IPS DF 19.7 (cell line): ENCODE data around the gene SEC14L2.
A peak's percentile ranks its signal among the peaks of the same experiment; 100 is the strongest.

Experiments
- DNase-seq: peaks from one replicate; pipeline ENCODE4 v3.0.0-alpha.2; 2013; ENCODE audit warnings: low read depth, low spot score

Gene SEC14L2

DNA sequence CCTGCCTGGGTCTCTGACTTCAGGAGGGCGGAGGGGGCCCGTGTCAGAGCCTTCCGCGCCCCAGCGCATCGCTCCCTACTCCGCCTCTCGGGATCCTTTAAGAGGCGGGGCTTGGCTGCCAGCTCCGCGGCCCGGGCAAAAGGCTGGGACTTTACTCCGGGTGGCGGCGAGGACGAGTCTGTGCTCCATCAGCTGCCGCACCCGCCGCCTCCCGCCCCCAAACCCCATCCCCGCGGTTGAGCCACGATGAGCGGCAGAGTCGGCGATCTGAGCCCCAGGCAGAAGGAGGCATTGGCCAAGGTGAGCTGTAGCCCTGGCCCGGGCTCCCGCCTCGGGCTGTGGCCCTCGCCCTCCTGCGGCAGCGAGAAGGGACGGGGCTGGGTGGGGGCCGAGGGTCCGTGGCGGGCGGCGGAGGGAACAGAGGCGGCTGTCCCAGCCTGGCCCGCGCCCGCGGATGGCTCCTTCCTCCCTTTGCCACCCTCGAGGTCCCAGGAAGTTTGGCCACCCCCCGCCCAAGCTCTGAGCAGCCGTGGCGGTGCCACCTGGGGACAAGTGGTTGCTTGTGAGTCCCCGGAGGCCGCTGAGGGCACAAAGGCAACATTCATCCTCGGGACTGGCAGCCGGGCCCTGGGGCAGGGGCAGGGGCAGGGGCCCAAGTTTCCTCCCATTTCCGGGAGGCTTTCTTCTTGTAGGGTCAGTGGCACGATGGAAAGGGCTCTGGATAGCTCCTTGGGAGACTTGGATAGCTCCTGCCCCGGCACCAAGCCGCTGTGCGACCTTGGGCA is at the start of gene SEC14L2:
SEC14L2 (plus strand) TSS at position 148 of the 785 bp plus-strand sequence; CDS start at position 247, 99 bp downstream.
- no peak for DNase-seq

DNA sequence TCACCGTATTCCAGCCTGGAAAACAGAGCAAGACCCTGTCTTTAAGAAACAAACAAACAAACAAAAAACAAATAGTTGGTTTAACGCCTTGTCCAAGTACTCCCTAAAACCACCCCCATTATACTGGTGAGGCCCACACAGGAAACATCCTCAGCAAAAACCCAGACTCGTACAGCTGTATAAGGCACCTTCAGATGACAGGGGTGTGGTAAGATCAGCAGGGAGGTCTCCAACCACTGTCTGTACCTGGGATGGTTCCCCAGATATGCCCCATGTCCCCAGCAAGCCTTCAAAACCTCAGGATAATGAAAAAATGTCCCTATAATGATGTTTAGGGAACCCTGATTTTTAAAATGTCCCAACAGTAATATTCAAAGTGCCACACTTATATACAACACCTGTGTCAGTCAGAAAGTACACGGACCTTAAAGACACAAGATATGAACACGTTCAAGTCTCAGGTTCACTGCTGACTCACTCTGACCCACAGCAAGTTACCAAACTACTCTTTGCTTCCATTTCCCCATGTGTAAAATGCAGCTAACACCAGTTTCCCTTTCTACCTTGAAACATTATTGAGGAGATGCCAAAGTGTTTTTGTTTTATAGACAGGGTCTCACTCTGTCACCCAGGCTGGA is 49.4 kb upstream of the SEC14L2 start:
- no peak for DNase-seq

DNA sequence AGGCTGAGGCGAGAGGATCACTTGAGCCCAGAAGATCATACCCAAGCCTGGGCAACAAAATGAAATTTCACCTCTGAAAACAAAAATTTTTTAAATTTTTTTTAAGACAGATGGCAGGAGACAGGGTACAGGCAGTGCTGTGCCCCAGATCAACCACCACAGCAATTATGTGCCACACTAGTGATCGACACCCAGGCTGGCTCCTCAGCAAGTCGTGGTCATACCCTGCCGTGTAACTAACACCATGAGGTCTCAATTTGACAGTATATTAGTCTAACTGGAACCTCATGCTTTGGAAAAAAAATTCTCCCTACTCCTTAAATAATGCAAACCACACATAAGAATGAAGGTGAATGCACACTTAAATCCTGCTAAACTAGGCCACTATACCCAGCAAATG is 48.4 kb upstream of the SEC14L2 start:
- no peak for DNase-seq

DNA sequence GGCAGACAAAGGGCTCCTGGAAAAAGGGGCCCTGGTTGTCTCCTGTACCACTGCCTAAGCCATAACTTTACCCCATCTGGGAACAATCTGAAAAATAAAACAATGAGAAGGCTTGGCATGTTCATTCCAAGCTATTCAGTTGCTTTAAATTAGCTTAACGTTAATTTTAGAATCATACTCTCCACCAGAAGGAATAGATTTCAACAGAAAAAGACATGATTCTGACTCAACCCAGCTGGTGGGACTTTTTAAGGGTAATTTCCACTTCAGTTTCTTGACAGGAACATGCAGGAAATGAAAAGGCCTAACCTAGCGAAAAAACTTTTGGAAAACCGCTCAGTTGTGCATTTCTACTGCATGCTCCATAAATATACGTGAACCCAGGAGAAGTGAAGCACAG is 48.0 kb upstream of the SEC14L2 start:
- no peak for DNase-seq

DNA sequence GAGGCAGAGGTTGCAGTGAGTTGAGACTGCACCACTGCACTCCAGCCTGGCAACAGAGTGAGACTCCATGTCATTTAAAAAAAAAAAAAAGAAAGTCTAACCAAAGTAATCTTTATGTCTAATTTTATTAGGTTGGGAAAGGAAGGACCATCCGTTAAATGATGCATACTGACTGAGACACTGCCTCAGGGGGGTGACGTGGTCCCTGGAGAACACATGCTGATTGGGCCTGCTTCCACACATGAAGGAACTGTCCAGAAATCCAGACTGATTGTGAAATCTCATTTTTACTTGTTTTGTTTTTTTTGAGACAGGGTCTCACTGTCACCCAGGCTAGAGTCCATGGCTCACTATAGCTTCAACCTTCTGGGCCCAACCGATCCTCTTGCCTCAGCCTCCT is 45.6 kb upstream of the SEC14L2 start:
- no peak for DNase-seq

DNA sequence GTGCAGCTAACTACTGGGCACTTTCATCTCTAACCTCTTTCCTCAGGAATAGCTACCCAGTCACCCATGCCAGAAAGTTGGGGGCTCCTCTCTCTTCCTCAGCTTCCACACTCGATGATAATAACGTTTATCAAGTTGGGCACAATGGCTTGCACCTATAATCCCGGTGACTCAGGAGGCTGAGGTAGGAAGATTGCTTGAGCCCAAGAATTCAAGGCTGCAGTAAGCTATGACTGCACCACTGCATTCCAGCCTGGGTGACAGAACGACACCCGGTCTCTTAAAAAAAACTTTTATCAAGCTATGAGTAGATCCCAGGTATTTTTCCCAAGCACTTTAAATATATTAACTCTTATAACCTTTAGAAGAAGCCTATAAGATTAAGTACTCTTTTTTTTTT is 42.2 kb upstream of the SEC14L2 start:
- DNase-seq: no peak

DNA sequence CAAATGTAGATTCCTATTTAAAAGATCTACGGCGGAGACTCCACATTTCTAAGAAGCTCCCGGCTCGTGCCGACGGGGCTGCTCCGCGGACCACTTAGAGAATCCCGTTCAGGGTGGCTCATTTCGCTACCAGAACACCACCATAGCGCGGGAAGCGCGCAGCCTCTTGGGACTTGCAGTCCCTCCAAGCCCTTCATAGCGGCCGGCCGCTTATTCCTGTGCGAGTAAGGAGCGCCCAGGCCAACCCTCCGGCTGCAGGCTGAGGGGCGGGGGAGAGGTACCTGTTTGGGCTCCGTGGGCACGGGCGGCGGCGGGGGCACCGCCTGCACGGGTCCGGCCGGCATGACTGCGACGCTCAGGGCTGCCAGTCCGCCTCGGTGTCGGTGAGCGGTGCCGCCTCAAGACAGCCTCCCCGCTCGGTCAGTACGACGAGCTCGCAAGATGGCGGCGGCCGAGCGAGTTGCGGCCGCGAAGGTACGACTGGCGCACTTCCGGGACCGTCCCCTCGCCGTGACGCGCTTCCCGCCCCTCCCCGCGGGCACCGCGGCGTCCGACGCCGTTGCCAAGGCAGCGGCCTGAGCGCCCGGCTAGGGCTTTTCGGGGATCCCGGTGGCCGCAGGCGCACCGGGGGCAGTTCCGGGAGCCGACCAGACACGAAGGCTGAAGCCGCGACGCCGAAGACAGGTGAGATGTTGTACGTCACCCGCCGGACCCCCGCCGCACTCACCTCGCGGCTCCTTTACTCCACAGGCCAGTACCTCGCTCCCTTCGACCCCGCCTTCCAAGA is 40.2 kb upstream of the SEC14L2 start, which contains the start of the genes CCDC157 and SF3A1:
CCDC157 (plus strand) TSS at position 559 of the 787 bp plus-strand sequence. CDS start 8,994 bp downstream, outside the sequence.
SF3A1 (minus strand) TSS at position 446 of the 787 bp plus-strand sequence; CDS start at position 344, 102 bp downstream.
- DNase-seq: peak; percentile 65

DNA sequence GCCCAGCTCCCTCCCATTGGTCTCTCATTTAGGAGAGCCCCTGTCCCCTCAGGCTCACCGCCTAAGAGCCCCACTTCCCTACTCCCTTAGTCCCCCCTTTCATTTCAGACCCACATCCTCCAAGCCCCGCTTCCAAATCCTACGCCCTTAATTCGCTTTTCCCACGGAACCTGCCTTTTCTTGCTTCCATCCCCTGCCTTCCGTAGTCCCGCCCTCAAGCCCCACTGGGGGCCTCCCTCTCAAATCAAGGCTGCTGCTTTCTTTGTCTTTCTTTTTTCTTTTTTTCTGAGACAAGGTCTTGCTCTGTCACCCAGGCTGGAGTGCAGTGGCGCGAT is 39.6 kb upstream of the SEC14L2 start:
- no peak for DNase-seq

DNA sequence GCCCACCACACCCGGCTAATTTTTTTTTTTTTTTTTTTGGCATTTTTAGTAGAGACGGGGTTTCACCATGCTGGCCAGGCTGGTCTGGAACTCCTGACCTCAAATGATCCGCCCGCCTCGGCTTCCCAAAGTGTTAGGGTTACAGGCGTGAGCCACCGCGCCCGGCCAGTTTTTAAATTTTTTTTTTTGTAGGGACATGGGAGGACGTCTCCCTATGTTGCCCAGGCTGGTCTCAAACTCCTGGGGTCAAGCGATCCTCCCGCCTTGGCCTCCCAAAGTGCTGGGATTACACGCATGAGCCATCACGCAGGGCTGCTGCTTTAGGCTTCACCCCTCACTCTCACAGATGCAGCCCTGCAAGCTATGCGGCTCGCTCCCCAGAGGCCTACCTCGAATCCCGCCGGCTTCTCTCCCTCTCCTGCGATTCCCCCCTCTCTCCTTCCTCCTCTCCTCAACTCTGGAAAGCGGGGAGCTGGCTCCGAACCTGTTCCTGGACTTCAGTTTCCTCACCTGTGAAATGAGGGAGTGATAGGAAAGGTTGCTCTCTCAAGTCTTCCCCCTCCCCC is 39.1 kb upstream of the SEC14L2 start:
- no peak for DNase-seq

DNA sequence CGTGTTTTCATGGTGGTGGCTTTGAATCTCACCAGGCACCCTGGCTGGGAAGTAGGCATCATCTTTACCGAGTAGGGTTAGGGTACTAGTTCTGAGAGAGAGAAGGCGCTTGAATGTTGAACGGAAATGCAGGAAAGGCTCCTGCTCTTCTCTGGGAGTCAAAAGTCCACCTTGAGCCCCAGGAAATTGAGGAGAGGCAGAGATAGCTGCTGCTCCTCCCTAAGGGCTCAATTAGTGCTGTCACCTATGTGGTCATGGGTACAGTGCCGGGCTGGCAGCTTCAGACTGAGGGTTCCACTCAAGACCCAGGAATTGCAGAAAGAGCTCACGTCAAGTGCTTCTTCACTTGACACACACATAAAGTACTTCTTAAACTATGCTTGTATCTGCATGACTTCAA is 38.3 kb upstream of the SEC14L2 start:
- DNase-seq: no peak

DNA sequence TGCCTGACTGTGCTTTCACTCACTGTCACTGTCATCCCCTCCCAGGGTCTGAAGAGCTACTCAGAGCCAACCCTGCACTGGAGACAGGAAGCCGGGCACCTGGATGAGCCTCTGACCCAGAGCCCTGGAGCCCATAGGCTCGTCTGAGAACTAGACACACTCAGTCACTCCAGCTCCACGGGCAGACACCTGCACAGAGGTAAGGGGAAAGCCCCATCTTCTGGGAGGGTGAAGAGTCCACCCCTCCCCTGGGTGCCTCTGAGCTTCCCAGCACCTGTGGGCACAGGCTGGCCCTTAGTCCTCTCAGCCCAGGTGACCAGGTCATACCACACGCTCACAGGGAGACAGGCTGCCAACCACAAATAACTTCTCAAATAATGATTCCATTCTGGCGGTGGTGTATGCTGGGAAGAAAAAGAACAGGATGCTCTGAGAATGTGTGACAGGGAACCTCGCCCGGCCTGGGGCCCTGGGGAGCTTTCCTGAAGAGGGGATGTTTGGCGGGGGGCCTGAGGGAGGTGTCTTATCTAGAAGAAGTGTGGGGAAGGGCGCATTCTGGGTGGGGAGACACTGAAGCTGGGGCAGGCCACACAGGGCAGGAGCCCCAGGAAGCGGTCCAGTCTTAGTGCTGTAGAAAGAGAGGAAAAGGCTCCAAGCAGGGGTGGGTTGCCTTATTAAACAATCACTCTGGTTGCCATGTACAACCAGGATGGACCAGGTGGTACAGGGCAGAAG is 34.7 kb upstream of the SEC14L2 start:
- no peak for DNase-seq

DNA sequence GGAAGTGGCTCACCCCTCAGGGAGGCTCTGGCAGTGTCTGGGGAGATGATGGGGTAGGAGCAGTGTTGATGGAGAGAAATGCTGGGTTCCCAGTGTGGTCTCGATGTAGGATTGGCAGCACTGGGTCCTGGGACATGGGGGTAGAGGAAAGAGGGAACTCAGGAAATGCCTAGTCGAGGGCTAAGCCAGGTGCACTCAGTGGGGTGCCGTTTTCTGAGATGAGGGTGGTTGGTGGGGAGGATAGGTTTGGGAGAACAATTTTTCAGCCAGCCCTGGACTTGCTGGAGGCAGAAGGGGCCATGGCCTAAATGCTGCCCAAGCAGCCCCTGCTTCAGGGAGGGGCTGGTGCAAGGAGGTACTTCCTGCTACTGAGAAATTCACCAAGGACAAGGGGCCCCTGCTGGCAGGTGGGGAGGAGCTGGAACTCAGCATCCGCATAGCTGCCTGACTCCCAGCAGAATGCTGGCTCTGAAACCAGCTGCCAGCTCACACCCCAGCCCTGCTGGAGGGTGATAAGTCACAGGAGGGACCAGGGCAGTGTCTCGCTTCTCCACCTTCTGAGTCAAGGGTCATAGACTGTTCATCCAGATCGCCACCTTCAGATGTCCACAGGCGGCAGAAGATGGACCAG is 34.1 kb upstream of the SEC14L2 start:
- peak; percentile 60 for DNase-seq

DNA sequence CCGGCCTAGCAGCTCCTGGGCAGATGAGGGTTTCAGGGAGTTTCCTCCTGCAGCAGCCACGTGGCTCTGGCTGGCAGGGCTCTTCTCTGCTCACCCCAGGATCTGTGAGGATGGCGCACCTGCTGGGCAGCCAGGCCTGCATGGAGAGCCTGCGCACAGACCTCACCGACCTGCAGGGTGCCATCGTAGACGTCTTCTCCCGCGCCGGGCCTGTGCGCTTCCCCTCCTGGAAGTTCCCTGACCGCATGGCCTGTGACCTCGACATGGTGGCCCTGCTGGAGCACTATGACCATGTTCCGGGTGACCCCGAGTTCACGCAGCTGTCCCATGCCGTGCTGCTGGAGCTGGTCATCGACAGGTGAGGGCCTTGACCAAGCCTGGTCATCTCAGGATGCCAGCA is 30.9 kb upstream of the SEC14L2 start:
- DNase-seq: no peak

DNA sequence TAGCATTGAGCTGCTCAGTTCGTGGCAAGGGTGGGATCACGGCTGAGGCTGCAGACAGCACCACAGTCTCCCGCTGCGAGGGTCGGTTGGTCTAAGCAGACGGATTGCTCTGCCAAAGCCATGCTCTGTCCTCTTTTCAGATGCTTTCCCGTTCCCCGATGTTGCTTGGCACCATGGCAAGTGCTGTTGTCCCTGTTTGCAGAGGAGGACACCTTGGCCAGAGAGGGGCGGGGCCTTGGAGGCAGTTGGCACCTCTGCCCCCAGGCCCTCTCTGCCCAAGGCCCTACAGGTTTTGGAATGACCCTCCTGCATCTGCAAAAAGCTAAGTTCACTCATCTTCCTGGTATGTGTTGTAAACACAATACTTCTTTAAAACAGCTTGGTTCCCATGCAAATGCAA is 28.4 kb upstream of the SEC14L2 start:
- no peak for DNase-seq

DNA sequence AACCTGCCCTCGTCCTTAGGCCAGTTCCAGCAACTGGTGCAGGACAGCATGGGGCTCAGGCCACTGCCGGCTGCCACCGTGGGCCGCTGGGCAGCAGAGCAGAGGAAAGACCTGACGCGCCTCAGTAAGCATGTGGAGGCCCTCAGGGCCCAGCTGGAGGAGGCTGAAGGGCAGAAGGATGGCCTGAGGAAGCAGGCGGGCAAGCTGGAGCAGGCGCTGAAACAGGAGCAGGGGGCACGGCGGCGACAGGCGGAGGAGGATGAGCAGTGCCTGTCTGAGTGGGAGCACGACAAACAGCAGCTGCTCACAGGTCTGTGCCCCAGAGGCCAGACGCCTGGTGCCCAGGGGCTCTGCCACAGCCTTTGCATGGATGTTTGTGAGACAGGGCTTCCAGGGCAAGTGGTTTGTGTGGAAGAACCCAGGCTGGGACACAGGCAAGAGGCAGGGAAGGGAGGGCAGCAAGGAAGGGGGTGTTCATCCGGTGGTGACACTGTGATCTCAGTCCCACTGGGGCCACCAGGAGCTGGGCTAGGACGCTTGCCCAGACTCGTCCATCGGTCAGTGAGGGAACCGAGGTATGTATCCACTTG is 26.1 kb upstream of the SEC14L2 start:
- no peak for DNase-seq

DNA sequence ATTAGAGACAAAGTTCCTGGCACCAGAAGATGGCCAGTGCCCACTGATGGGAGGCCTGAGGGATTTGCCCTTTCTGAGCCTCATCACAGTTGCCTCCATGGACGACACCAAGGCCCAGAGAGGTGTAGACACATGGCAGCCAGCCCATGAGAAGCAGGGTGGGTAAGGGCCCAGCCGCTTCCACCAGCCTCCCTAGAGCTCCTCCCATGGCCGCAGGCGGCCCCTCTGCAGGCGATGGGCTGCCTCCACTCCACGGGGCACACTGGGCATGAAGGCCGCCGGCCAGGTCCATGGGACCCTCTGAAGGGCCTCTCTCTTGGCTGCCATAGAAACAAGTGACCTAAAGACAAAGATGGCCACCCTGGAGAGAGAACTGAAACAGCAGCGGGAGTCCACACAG is 25.5 kb upstream of the SEC14L2 start:
- DNase-seq: no peak

DNA sequence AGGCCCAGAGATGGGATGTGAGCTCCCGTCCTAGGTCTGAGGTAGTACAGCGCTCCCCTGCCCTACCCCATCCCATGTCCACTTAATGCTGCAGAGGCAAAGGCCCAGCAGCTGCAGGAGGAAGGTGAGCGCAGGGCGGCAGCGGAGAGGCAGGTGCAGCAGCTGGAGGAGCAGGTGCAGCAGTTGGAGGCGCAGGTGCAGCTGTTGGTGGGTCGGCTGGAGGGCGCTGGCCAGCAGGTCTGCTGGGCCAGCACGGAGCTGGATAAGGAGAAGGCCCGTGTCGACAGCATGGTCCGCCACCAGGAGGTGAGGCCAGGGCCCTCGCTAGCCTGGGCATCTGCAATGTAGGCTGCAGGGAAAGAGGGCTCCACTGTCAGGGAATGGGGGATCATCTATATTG is 24.8 kb upstream of the SEC14L2 start:
- no peak for DNase-seq

DNA sequence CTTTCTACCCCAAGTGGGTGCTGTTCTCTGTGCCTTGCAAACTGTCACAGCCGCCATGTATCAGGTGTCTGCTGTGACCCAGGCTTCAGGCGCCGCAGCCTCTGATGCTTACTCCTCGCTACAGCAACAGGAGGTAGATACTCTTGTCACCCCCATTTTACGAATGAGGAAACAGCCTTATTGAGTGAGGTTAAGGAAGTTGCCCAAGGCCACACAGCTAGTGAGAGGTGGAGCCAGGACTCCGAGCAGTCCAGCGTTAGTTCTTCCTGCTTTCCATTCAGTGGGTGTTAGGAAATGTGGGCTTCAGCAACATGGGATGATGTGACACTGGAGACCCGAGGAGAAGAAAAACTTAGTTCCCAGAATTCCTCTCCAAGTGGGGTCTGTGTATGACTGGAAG is 23.9 kb upstream of the SEC14L2 start:
- DNase-seq: no peak

DNA sequence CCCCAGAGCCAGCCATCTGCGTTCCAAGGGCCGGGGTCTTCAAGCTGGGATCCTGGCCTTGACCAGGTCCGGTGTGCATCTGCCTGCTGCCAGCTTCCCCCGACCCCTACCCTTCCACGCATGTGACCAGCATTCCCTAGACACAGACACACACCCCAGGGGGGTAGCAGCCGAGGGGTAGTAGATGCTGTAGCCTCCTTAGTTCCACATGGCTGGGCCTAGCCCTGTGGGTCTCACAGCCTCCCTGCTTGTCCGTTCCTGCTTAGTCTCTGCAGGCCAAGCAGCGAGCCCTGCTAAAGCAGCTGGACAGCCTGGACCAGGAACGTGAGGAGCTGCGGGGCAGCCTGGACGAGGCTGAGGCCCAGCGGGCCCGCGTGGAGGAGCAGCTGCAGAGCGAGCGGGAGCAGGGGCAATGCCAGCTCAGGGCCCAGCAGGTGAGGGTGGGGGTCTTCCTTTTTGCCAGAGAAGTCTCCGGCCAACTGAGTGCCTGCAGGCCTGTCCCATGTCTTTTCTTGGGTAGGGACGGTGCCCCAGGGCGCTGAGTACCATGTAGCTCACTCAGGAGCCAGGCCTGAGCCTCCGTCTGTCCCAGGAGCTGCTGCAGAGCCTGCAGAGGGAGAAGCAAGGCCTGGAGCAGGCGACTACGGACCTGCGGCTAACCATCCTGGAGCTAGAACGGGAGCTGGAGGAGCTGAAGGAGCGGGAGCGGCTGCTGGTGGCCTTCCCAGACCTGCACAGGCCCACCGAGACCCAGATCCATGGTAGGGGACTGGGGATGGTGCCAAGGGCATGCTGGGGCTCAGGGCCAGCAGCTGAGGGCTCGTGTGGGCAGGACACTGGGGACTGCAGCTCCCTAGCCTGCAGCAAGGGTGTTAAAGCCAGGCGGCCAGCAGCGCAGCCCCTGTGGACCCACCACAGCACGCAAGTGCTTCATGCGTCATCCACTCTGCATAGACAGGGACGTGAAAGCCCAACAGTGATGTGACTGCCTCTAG is 23.2 kb upstream of the SEC14L2 start:
- DNase-seq: no peak
